Retinal pigment epithelial cell (primary cell): Measurements from ENCODE around the gene PKN3.

Source experiments
- DNase-seq: peaks from one replicate; pipeline ENCODE4 v3.0.0-alpha.2; 2010; ENCODE audit warnings: low read depth
- H3K4me3 ChIP-seq: 2 replicates; pipeline ENCODE4 v1.5.1; 2011; ENCODE audit warnings: mild to moderate bottlenecking, low read length, control low read depth, moderate library complexity
- CTCF ChIP-seq: conservative IDR thresholded peaks from 2 replicates; pipeline ENCODE4 v1.5.1; 2011; ENCODE audit warnings: low read depth, low read length, control low read depth, inconsistent platforms

The PKN3 gene

GRCh38 chr9:128753627-128754026 is 51.3 kb downstream of the PKN3 start:
- no peak for TF ChIP-seq CTCF
- no peak for DNase-seq
- H3K4me3 ChIP-seq = no peak overlapping the region

GRCh38 chr9:128757602-128758001 is 55.3 kb downstream of the PKN3 start:
- TF ChIP-seq CTCF = no peak
- no peak for DNase-seq
- H3K4me3 ChIP-seq = no peak overlapping the region

GRCh38 chr9:128762671-128763449 is 60.6 kb downstream of the PKN3 start:
- H3K4me3 ChIP-seq = no peak overlapping the region
- TF ChIP-seq CTCF = no peak
- no peak for DNase-seq

- DNase-seq = no peak
- H3K4me3 ChIP-seq = no peak overlapping the region
- TF ChIP-seq CTCF = no peak
Measured at GRCh38 chr9:128764361-128764760, 62.1 kb downstream of the PKN3 start.

- TF ChIP-seq CTCF = no peak
Measured at GRCh38 chr9:128765499-128765898, 63.2 kb downstream of the PKN3 start.

GRCh38 chr9:128768606-128769005 is 66.3 kb downstream of the PKN3 start:
- TF ChIP-seq CTCF = no peak
- H3K4me3 ChIP-seq = no peak overlapping the region
- no peak for DNase-seq

More at GRCh38 chr9:128765499-128765898, 63.2 kb downstream of the PKN3 start:
- H3K4me3 ChIP-seq = no peak overlapping the region
- no peak for DNase-seq
